Measurements from ENCODE around the gene SLC25A19. TPM values are rescaled to one million over a fixed set of nuclear protein-coding genes. Genes with fewer than 3 reads are reported as not detected.

SLC25A19 gene
- total RNA-seq, 6 donors from 2014 or later: 21.9 to 37.0 (median 23.9) TPM

Other genes with a start within 250 kb of the SLC25A19 start
- gene ATP5PD, start 242.5 kb downstream of the SLC25A19 start, total RNA-seq: 100 to 1,000 TPM; 126 to 198 (median 186) TPM
- 10 to 100 TPM; 17.8 to 26.1 (median 22.9) TPM for gene KCTD2, start 242.2 kb downstream of the SLC25A19 start, total RNA-seq
- 100 to 1,000 TPM in 4 of 6 donors, 10 to 100 TPM in 2; 40.6 to 234 (median 123) TPM for gene SLC16A5, start 201.5 kb downstream of the SLC25A19 start, total RNA-seq
- gene ARMC7, start 179.5 kb downstream of the SLC25A19 start, total RNA-seq: 10 to 100 TPM in 5 of 6 donors, 1 to 10 TPM in 1; 7.3 to 29.5 (median 16.6) TPM
- gene NT5C, start 157.7 kb downstream of the SLC25A19 start, total RNA-seq: 100 to 1,000 TPM in 2 of 6 donors, 10 to 100 TPM in 4; 46.4 to 113 (median 76.6) TPM
- 100 to 1,000 TPM in 1 of 6 donors, 10 to 100 TPM in 5; 44.0 to 118 (median 70.1) TPM for gene JPT1, start 134.9 kb downstream of the SLC25A19 start, total RNA-seq
- 100 to 1,000 TPM in 2 of 6 donors, 10 to 100 TPM in 4; 19.9 to 343 (median 64.9) TPM for gene SUMO2, start 106.5 kb downstream of the SLC25A19 start, total RNA-seq
- gene NUP85, start 83.8 kb downstream of the SLC25A19 start, total RNA-seq: 10 to 100 TPM; 21.7 to 69.1 (median 43.5) TPM
- 100 to 1,000 TPM in 2 of 6 donors, 10 to 100 TPM in 4; 32.3 to 139 (median 55.4) TPM for gene GGA3, start 27.8 kb downstream of the SLC25A19 start, total RNA-seq
- 10 to 100 TPM; 23.7 to 56.7 (median 36.9) TPM for gene MRPS7, start 27.6 kb downstream of the SLC25A19 start, total RNA-seq
- 10 to 100 TPM; 19.9 to 42.8 (median 36.2) TPM for gene MIF4GD, start 18.2 kb downstream of the SLC25A19 start, total RNA-seq
- 100 to 1,000 TPM; 103 to 168 (median 151) TPM for gene GRB2, start 116.2 kb upstream of the SLC25A19 start, total RNA-seq
- gene TMEM94, start 167.2 kb upstream of the SLC25A19 start, total RNA-seq: 100 to 1,000 TPM in 2 of 6 donors, 10 to 100 TPM in 4; 62.3 to 320 (median 90.5) TPM
- gene CASKIN2, start 226.1 kb upstream of the SLC25A19 start, total RNA-seq: 100 to 1,000 TPM in 1 of 6 donors, 10 to 100 TPM in 5; 24.1 to 113 (median 48.5) TPM
- 100 to 1,000 TPM in 2 of 6 donors, 10 to 100 TPM in 4; 19.5 to 125 (median 31.3) TPM for gene TSEN54, start 227.1 kb upstream of the SLC25A19 start, total RNA-seq
- 100 to 1,000 TPM; 113 to 256 (median 175) TPM for gene LLGL2, start 236.3 kb upstream of the SLC25A19 start, total RNA-seq

Data from upper lobe of left lung (tissue), 6 donors.